ENCODE measurements around the gene TNIK. TPM values are rescaled to one million over a fixed set of nuclear protein-coding genes. Genes with fewer than 3 reads are reported as not detected.

The TNIK gene
- total RNA-seq, 1 experiment from 2014 or later = 0.47 TPM

GRCh38 chr3:171328419-171329082, 131.7 kb downstream of the TNIK start:
- peak in 1 of 2 experiments; percentile 4 for DNase-seq (ENCODE audit: low read depth in 1 of 2, low spot score in 2 of 2)
- Histone ChIP-seq H3K9me3 (replicated peaks) (no peaks in the 10 kb centered on the region), H3K4me3 (no peak overlapping the region), H3K36me3 (no peaks in the 10 kb centered on the region), H3K27ac (no peak overlapping the region), H3K4me1 (replicated peaks) (no peaks in the 10 kb centered on the region), H3K27me3 (replicated peaks) (no peaks in the 10 kb centered on the region)

DNA sequence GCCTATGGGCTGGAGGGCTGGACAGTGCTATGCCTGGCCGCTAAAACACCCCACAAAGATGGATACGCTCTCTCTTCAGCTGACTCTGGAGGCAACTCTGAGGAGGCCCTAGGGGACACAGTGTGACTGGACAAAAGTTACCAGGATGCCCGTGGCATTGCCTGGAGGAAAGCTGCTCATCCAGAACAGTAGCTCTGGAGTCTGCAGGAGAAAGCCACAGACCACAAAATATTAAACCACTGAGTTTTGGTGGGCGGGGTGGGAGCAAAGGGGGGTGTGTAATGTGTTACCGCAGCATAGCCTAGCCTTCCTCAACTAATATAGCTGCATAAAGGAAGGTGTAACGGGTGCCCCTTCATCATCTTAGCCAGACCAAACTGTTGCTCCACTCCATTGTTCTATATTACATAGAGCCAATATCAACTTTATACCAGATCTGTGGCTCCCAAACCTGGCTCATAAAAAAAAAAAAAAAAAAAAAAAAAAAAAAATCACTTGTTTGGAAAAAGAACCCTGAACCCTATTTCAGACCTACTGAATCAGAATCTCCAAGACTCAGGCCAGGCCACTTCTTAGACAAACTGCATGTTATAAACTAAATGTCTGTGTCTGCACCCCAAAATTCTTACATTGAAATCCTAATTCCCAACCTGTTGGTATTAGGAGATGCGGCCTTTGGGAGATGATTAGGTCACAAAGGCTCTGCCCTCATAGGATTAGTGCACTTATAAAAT, 132.6 kb downstream of the TNIK start:
- H3K4me3 ChIP-seq = no peak overlapping the region
- no peak overlapping the region for H3K27ac ChIP-seq
- no peaks in the 10 kb centered on the region for H3K36me3 ChIP-seq
- no peaks in the 10 kb centered on the region for H3K4me1 ChIP-seq (replicated peaks)
- DNase-seq (ENCODE audit: low read depth in 1 of 2, low spot score in 2 of 2) = no peak
- H3K27me3 ChIP-seq (replicated peaks) = no peaks in the 10 kb centered on the region
- H3K9me3 ChIP-seq (replicated peaks) = no peaks in the 10 kb centered on the region

- Histone ChIP-seq H3K9me3 (replicated peaks) (no peaks in the 10 kb centered on the region), H3K27ac (no peak overlapping the region)
These were observed 133.3 kb downstream of the TNIK start for GRCh38 chr3:171326717-171327440.

GRCh38 chr3:171323938-171324536, 136.2 kb downstream of the TNIK start:
- no peaks in the 10 kb centered on the region for H3K4me1 ChIP-seq (replicated peaks)
- H3K9me3 ChIP-seq (replicated peaks) = no peaks in the 10 kb centered on the region
- no peak overlapping the region for H3K4me3 ChIP-seq
- no peak overlapping the region for H3K27ac ChIP-seq
- no peaks in the 10 kb centered on the region for H3K27me3 ChIP-seq (replicated peaks)
- no peaks in the 10 kb centered on the region for H3K36me3 ChIP-seq
- DNase-seq (ENCODE audit: low read depth in 1 of 2, low spot score in 2 of 2) = no peak

More at GRCh38 chr3:171326717-171327440, 133.3 kb downstream of the TNIK start:
- Histone ChIP-seq H3K27me3 (replicated peaks) (no peaks in the 10 kb centered on the region), H3K36me3 (no peaks in the 10 kb centered on the region), H3K4me3 (no peak overlapping the region), H3K4me1 (replicated peaks) (no peaks in the 10 kb centered on the region)
- no peak for DNase-seq (ENCODE audit: low read depth in 1 of 2, low spot score in 2 of 2)

GRCh38 chr3:171321559-171322360, 138.4 kb downstream of the TNIK start:
- Histone ChIP-seq H3K27ac (no peak overlapping the region), H3K36me3 (no peaks in the 10 kb centered on the region), H3K9me3 (replicated peaks) (no peaks in the 10 kb centered on the region), H3K27me3 (replicated peaks) (no peaks in the 10 kb centered on the region), H3K4me1 (replicated peaks) (no peaks in the 10 kb centered on the region), H3K4me3 (no peak overlapping the region)
- no peak for DNase-seq (ENCODE audit: low read depth in 1 of 2, low spot score in 2 of 2)

DNA sequence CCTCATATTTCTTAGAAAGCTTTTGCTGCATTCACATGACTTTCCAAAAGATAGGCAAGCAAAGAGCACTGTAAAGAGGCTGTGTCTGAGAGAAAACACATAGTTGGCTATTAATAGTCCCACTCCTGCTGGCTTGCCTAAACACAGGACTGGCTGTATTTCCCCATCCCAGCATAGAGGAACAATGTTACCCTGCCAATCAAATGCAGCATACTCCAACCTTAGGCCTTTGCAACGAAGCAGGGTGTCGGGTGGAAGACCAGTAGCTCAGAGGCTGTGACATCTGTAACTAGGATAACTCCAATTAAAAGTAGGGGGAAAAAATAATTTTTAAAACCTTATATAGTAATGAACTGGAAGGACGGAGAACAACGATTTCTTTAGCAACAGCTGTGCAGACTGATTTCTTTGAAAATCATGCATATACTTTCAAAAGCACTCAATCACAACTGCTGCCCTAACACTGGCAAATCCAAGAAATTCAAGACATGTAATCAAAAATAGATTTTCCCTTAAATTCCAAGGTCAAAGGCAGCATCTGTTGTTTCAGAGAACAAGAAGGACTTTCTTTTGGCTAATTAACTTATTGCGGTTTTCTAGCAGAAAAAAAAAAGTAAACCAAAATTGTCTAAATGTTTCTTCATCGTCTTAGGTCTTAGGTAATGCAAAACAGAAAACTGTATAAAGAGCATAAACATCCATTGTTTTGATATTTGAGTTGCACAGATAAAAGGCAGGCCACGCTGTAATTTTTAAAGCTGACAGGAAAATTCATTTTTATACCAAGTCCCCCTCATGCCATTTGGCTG, 139.3 kb downstream of the TNIK start:
- no peak overlapping the region for H3K27ac ChIP-seq
- DNase-seq (ENCODE audit: low read depth in 1 of 2, low spot score in 2 of 2) = no peak

DNA sequence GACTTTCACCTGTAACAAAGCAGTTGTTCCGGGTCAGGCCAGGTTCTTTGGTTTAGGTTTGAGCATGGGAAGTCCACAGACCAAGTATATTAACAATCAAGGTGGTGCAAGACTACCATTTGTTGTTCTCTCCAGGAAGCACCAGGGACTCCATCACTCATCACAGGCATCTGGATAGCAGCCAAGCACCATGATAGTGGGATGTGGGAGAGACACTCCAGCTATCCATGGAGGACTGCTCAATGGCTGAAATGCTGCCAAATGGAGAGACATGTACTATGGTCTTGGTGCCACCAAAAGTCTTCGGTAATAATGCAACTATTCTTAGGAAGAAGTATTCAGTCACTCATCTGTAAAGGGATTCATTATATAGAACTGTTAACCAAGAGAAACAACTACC, 143.0 kb downstream of the TNIK start:
- Histone ChIP-seq H3K27ac (no peak overlapping the region), H3K9me3 (replicated peaks) (no peaks in the 10 kb centered on the region), H3K4me3 (no peak overlapping the region), H3K36me3 (no peaks in the 10 kb centered on the region), H3K27me3 (replicated peaks) (no peaks in the 10 kb centered on the region), H3K4me1 (replicated peaks) (no peaks in the 10 kb centered on the region)
- DNase-seq (ENCODE audit: low read depth in 1 of 2, low spot score in 2 of 2) = no peak

More for the DNA sequence above, 139.3 kb downstream of the TNIK start:
- Histone ChIP-seq H3K27me3 (replicated peaks) (no peaks in the 10 kb centered on the region), H3K9me3 (replicated peaks) (no peaks in the 10 kb centered on the region), H3K36me3 (no peaks in the 10 kb centered on the region), H3K4me3 (no peak overlapping the region), H3K4me1 (replicated peaks) (no peaks in the 10 kb centered on the region)

DNA sequence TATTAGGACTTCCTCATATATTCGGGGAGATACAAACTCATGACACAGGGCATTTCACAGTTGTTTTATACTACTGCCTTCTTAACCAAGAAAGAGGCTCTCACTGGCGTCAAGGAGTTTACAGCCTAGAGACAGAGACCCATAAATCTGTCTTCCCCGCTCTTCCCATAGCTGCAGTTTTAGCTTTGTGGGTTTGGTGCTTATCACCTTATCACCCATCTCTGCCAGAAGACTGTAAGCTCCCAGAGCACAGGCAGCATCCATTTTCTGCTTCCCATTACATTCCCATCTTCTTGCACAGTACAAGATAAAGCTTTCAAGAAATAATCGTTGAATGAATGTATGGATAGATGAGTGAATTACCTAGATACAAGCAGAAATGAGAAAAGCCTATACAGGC, 144.3 kb downstream of the TNIK start:
- H3K27me3 ChIP-seq (replicated peaks) = no peaks in the 10 kb centered on the region
- DNase-seq (ENCODE audit: low read depth in 1 of 2, low spot score in 2 of 2) = no peak

DNA sequence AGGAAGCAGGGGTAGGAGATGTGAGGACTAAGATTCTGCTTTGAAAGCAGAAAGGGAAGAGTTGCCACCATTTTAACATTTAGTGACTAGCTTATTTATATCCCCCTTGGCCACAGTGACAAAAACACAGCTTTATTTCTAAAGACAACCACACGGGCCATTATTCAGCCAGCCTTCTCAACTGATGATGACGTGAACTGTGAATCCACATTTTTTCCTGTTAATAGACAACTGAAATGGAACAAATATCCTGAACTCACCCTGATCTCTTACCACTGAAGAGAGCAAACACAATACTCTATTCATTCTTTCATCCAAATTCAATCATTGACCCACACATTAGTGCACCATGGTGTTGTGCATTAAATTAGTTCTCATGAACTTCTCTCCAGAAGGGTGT, 145.1 kb downstream of the TNIK start:
- Histone ChIP-seq H3K27me3 (replicated peaks) (no peaks in the 10 kb centered on the region), H3K4me1 (replicated peaks) (no peaks in the 10 kb centered on the region), H3K27ac (no peak overlapping the region), H3K9me3 (replicated peaks) (no peaks in the 10 kb centered on the region), H3K36me3 (no peaks in the 10 kb centered on the region), H3K4me3 (no peak overlapping the region)
- DNase-seq (ENCODE audit: low read depth in 1 of 2, low spot score in 2 of 2) = no peak

More for the DNA sequence above, 144.3 kb downstream of the TNIK start:
- Histone ChIP-seq H3K4me1 (replicated peaks) (no peaks in the 10 kb centered on the region), H3K27ac (no peak overlapping the region), H3K9me3 (replicated peaks) (no peaks in the 10 kb centered on the region), H3K36me3 (no peaks in the 10 kb centered on the region), H3K4me3 (no peak overlapping the region)

- H3K4me3 ChIP-seq = no peak overlapping the region
- DNase-seq (ENCODE audit: low read depth in 1 of 2, low spot score in 2 of 2) = no peak
- no peaks in the 10 kb centered on the region for H3K9me3 ChIP-seq (replicated peaks)
- no peaks in the 10 kb centered on the region for H3K27me3 ChIP-seq (replicated peaks)
- no peaks in the 10 kb centered on the region for H3K36me3 ChIP-seq
- H3K4me1 ChIP-seq (replicated peaks) = no peaks in the 10 kb centered on the region
- H3K27ac ChIP-seq = no peak overlapping the region
These were observed 145.9 kb downstream of the TNIK start for GRCh38 chr3:171314341-171314740.

DNA sequence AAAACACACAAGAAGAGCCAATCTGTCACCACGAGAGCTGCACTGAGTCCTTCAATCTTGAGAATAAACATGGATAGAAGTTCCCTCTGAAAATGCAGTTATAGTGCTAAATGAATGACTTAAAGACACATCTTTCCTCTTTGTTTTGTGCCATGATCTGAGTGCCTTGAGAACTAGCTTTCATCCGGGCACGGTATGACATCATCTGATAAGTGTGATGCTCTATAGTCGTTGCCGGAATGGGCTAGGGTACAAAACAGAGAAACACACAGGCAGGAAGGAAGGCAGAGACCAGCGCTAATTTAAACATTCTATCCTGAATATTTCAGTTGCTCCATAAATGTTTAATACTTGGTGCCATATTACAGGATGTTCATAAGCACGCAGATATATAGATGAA, 146.5 kb downstream of the TNIK start:
- H3K9me3 ChIP-seq (replicated peaks) = no peaks in the 10 kb centered on the region
- H3K27me3 ChIP-seq (replicated peaks) = no peaks in the 10 kb centered on the region
- H3K27ac ChIP-seq = no peak overlapping the region
- H3K4me1 ChIP-seq (replicated peaks) = no peaks in the 10 kb centered on the region
- H3K4me3 ChIP-seq = no peak overlapping the region
- no peak for DNase-seq (ENCODE audit: low read depth in 1 of 2, low spot score in 2 of 2)
- H3K36me3 ChIP-seq = no peaks in the 10 kb centered on the region

DNA sequence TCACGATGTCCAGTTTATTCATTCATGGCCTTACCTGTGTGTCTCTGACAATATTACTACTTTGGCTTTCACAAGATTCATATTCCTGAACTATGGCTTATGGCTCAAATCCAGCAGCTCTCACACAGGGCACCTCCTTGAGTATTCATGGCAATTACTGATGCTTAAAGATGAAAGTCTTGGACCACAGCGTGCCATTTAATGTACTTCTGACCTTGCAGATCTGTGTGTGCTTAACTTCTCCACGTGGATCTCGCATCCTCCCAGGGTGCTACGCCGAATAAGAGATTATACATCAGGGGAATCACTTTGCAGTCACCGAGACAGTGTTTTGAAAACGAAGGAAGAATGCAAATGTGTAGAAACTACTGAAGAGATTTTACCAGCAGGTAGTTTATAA, 147.5 kb downstream of the TNIK start:
- Histone ChIP-seq H3K9me3 (replicated peaks) (no peaks in the 10 kb centered on the region), H3K4me1 (replicated peaks) (no peaks in the 10 kb centered on the region), H3K4me3 (no peak overlapping the region), H3K27ac (no peak overlapping the region), H3K27me3 (replicated peaks) (no peaks in the 10 kb centered on the region), H3K36me3 (no peaks in the 10 kb centered on the region)
- no peak for DNase-seq (ENCODE audit: low read depth in 1 of 2, low spot score in 2 of 2)

Measured in SJSA1 (cell line).